HG03432 (cell line): ENCODE measurements around the gene PRDM4.
A peak's percentile ranks its signal among the peaks of the same experiment; 100 is the strongest.
"Not testable (repeated sequence)": the region's sequence is repeated elsewhere in the genome, so short reads cannot be mapped to it uniquely, and the experiment has no call there.

Experiments
- ATAC-seq: cut with Tn5 transposase; IDR thresholded peaks from one replicate; pipeline ENCODE4 v1.9.1; 2021; ENCODE audit warnings: mild to moderate bottlenecking, moderate library complexity; ENCODE audit not compliant: unreplicated experiment

The PRDM4 gene

GRCh38 chr12:107702106-107702505 lies 58.8 kb downstream of the PRDM4 start:
- peak; percentile 61 for ATAC-seq

- not testable (repeated sequence) for ATAC-seq
Observed at GRCh38 chr12:107695772-107696171, 65.2 kb downstream of the PRDM4 start.

GRCh38 chr12:107685360-107686248 lies 75.3 kb downstream of the PRDM4 start, which contains the start of gene PWP1:
Gene PWP1 (plus strand): TSS chr12:107685799. CDS start chr12:107685900, 101 bp downstream.
- peak; percentile 93 for ATAC-seq

GRCh38 chr12:107684990-107685359 lies 76.0 kb downstream of the PRDM4 start:
- no peak for ATAC-seq

GRCh38 chr12:107684029-107684795 lies 76.7 kb downstream of the PRDM4 start:
- no peak for ATAC-seq
